Peyer's patch (tissue), 4 donors: ENCODE measurements around the gene RAD51D. TPM values are rescaled to one million over a fixed set of nuclear protein-coding genes. Genes with fewer than 3 reads are reported as not detected.

Experiments used
- DNase-seq, 3 donors: peaks; one replicate each; pipeline ENCODE4 v3.0.0-alpha.2; 2017 to 2019
- H3K27ac ChIP-seq, 4 donors: fragments of 200-600 bp; sonication (generic); one replicate each; pipeline ENCODE4 v1.5.1; 2016 to 2019
- H3K27me3 ChIP-seq, 2 donors: fragments of 200-600 bp; sonication (generic); one replicate each; pipeline ENCODE4 v1.5.1; 2019
- H3K36me3 ChIP-seq, 3 donors: fragments of 200-600 bp; sonication (generic); one replicate each; pipeline ENCODE4 v1.5.1; 2016 to 2019
- H3K4me1 ChIP-seq, 4 donors: fragments of 200-600 bp; sonication (generic); one replicate each; pipeline ENCODE4 v1.5.1; 2016 to 2019
- H3K4me3 ChIP-seq, 4 donors: fragments of 200-600 bp; sonication (generic); 1 replicate in 3 of 4; 2 replicates in 1 of 4; pipeline ENCODE4 v1.5.1; 2016 to 2019; ENCODE audit warnings: mild to moderate bottlenecking in 1 of 4
- H3K9me3 ChIP-seq, 4 donors: fragments of 200-600 bp; sonication (generic); one replicate each; pipeline ENCODE4 v1.5.1; 2016 to 2019; ENCODE audit warnings: mild to moderate bottlenecking in 1 of 4
- CTCF ChIP-seq, 6 experiments: fragments of 450-650 bp in 4 of 6; fragments of 200-600 bp in 2 of 6; sonication (generic) in 1 of 6; IDR thresholded peaks; one replicate each; pipeline ENCODE4 v1.5.1; 2017 to 2019; ENCODE audit warnings: antibody characterized with exemption in 6 of 6, mild to moderate bottlenecking in 3 of 6, moderate library complexity in 1 of 6
- POLR2A ChIP-seq, 2 donors: fragments of 450-650 bp; IDR thresholded peaks; one replicate each; pipeline ENCODE4 v1.5.1; 2017; ENCODE audit warnings: antibody characterized with exemption in 2 of 2, mild to moderate bottlenecking in 2 of 2, moderate library complexity in 2 of 2
- total RNA-seq, 4 donors: library from RNA; depleted of rRNA; stranded (reverse); fragments of >200 nt; gene quantifications; one replicate each; pipeline ENCODE4 v1.1.0, GENCODE V29; 2016

Gene RAD51D
- total RNA-seq, 4 donors from 2014 or later, result 6.3 to 18.2 (median 14.7) TPM

DNA sequence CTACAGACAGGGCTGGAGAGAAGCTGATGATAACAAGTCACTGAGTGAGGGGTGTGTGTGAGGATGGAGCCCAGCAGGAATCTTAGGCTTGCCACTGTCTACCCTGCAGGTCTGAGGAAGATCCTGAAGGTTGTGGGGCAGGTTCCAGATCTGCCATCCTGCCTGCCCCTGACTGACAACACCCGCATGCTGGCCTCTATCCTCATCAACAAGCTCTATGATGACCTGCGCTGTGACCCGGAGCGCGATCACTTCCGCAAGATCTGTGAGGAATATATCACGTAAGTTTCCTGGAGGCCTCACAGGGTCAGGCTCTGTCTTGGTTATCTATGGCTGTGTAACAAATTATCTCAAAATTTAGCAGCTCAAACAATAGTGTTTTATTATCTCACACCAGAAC lies 44.2 kb upstream of the RAD51D start:
- no peak for TF ChIP-seq CTCF (IDR thresholded peaks at IDR 0.05)
- no peak for TF ChIP-seq POLR2A (IDR thresholded peaks at IDR 0.05)
- Histone ChIP-seq H3K36me3 (no peaks in the 10 kb centered on the region), H3K4me1 (no peaks in the 10 kb centered on the region), H3K4me3 (no peak overlapping the region), H3K9me3 (no peaks in the 10 kb centered on the region), H3K27me3 (no peaks in the 10 kb centered on the region), H3K27ac (no peak overlapping the region)
- no peak for DNase-seq

DNA sequence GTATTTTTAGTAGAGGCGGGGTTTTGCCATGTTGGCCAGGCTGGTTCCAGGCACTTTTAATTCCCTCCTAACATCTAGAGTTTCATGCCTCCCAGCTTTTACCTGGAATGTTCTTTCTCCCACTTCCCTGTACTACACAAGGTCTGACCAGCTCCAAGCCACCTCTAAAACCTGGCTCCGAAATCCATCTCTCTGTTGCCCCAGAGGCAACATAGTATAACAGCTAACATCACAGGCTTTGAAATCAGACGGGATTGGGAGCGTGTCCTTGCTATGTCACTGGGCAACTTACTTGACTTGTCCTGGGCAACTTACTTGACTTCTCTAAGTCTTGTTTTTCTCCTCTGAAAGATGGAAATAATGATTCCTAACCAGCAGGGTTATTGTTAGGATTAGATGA lies 43.1 kb upstream of the RAD51D start:
- Histone ChIP-seq H3K9me3 (no peaks in the 10 kb centered on the region), H3K4me3 (no peak overlapping the region), H3K36me3 (no peaks in the 10 kb centered on the region), H3K27ac (no peak overlapping the region), H3K4me1 (no peaks in the 10 kb centered on the region), H3K27me3 (no peaks in the 10 kb centered on the region)
- no peak for DNase-seq
- TF ChIP-seq POLR2A (IDR thresholded peaks at IDR 0.05) (no peak), CTCF (IDR thresholded peaks at IDR 0.05) (no peak)

- DNase-seq, result no peak
- Histone ChIP-seq H3K27ac (peak overlapping the region in 2 of 4 donors; percentile 26 to 55), H3K36me3 (no peaks in the 10 kb centered on the region), H3K4me1 (no peaks in the 10 kb centered on the region), H3K27me3 (no peaks in the 10 kb centered on the region), H3K9me3 (no peaks in the 10 kb centered on the region), H3K4me3 (no peak overlapping the region)
- TF ChIP-seq CTCF (IDR thresholded peaks at IDR 0.05), result no peak
- TF ChIP-seq POLR2A (IDR thresholded peaks at IDR 0.05), result no peak
These were observed 41.7 kb upstream of the RAD51D start for GRCh38 chr17:35161281-35161761.

- Histone ChIP-seq H3K27ac (peak overlapping the region in 2 of 4 donors; percentile 26 to 31), H3K4me3 (no peak overlapping the region), H3K27me3 (no peaks in the 10 kb centered on the region), H3K4me1 (no peaks in the 10 kb centered on the region), H3K36me3 (no peaks in the 10 kb centered on the region), H3K9me3 (no peaks in the 10 kb centered on the region)
- TF ChIP-seq CTCF (IDR thresholded peaks at IDR 0.05), result no peak
- no peak for TF ChIP-seq POLR2A (IDR thresholded peaks at IDR 0.05)
- DNase-seq, result peak in 1 of 3 donors; percentile 25
These were observed 40.9 kb upstream of the RAD51D start for GRCh38 chr17:35160354-35161201.

GRCh38 chr17:35159940-35160339 lies 40.3 kb upstream of the RAD51D start:
- no peak for DNase-seq
- TF ChIP-seq POLR2A (IDR thresholded peaks at IDR 0.05), result no peak
- no peak for TF ChIP-seq CTCF (IDR thresholded peaks at IDR 0.05)
- H3K9me3 ChIP-seq, result no peaks in the 10 kb centered on the region
- no peaks in the 10 kb centered on the region for H3K4me1 ChIP-seq
- no peak overlapping the region for H3K4me3 ChIP-seq
- no peaks in the 10 kb centered on the region for H3K36me3 ChIP-seq
- H3K27ac ChIP-seq, result no peak overlapping the region
- H3K27me3 ChIP-seq, result no peaks in the 10 kb centered on the region
